GM21717 (cell line): Measurements from ENCODE around the gene HIPK2.

Source experiments
- ATAC-seq: cut with Tn5 transposase; IDR thresholded peaks from one replicate; pipeline ENCODE4 v1.9.1; 2021; ENCODE audit warnings: mild to moderate bottlenecking, moderate library complexity; ENCODE audit not compliant: unreplicated experiment

The HIPK2 gene

GRCh38 chr7:139777948-139778841 lies at the start of gene HIPK2:
HIPK2 (minus strand) TSS chr7:139777998; CDS start chr7:139777623, 375 bp downstream.
- ATAC-seq: peak; percentile 50

GRCh38 chr7:139827042-139827441 lies 49.2 kb upstream of the HIPK2 start:
- no peak for ATAC-seq

GRCh38 chr7:139825666-139826290 lies 48.0 kb upstream of the HIPK2 start:
- no peak for ATAC-seq

DNA sequence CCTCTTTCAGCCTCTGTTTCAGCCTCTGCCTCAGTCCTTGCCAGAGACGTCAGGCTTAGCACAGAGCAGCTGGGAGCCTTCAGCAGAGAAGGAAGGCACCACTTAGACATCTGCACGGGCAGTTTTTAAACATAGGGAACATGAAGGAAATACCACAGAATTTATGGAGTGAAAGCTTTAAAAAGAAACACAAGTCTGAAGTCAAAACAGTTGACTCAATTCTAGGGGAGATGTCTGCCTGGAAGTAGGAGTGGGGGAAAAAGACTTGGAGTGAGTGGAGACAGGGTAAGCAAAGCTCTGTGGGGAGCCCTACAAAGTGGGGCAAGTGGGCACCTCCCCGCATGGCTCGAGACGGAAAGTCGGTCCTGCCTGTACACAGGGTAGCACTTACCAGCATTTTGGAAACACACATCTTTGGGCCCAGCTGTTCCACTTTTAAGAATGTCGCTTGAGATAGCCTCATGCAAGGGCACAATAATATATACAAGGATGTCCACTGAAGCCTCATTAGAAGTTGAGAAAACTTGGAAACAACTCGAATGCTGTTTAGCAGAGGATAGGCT lies 46.2 kb upstream of the HIPK2 start:
- ATAC-seq: no peak

- no peak for ATAC-seq
Measured at GRCh38 chr7:139822855-139823254, 45.1 kb upstream of the HIPK2 start.

- no peak for ATAC-seq
Measured at GRCh38 chr7:139821349-139822105, 43.7 kb upstream of the HIPK2 start.

DNA sequence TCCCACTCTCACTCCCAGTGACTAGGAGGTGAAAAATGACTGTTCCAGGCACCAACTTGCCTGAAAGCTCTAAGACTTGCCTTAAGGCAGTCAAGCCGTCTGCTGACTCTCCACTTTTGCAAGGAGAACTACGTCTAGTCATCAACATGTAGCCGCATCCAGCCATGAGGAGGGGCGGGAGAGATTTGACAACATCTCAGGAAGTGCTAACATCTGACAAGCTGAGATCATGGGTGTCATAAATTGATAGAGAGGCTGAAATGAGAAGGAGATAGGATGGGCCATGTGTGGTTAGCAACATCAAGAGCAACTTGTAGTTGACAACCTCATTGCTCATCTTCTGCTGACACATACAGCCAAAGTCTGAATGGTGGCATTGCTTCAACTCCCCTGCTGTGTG lies 42.3 kb upstream of the HIPK2 start:
- no peak for ATAC-seq

DNA sequence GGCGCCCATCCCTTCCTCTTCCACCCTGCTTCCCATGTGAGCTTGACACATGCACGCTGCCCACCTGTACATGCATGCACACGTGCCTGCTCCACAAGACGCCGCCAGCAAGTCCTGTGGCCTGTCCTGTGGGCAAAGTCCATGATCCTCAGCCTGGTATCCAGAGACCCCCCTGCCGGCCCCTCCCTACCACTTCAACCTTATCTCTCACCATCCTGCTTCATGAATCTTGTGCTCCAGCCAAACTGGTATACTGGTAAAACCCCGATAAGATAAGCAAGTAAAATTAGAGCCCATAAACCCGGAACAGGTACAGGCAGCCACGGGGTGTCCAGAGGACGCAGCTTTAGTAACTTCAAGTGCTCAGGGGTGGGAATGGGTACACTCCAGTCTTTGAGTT lies 39.5 kb upstream of the HIPK2 start:
- no peak for ATAC-seq

GRCh38 chr7:139813689-139814088 lies 35.9 kb upstream of the HIPK2 start:
- ATAC-seq: no peak

- no peak for ATAC-seq
Measured at GRCh38 chr7:139813151-139813550, 35.4 kb upstream of the HIPK2 start.

DNA sequence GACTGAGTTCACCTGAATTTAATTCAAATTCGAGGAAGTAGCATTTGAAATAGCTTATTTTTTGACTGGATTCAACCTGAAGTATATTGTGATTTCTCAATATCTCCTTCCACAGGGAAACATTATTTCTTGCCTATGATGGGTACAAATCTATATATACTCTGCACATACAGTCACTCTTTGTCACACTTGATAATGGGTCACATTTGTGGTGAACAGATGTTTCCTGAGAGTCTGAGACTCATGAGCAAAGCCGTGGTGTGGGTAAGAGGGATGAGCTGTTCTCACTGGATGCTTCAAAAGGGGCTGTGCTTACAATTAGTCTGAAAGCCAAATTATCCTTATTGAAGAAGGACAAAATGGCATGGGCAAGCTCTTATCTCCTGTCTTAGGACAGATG lies 33.3 kb upstream of the HIPK2 start:
- no peak for ATAC-seq

GRCh38 chr7:139808846-139809442 lies 31.1 kb upstream of the HIPK2 start:
- no peak for ATAC-seq

- no peak for ATAC-seq
Measured at GRCh38 chr7:139808427-139808826, 30.6 kb upstream of the HIPK2 start.

DNA sequence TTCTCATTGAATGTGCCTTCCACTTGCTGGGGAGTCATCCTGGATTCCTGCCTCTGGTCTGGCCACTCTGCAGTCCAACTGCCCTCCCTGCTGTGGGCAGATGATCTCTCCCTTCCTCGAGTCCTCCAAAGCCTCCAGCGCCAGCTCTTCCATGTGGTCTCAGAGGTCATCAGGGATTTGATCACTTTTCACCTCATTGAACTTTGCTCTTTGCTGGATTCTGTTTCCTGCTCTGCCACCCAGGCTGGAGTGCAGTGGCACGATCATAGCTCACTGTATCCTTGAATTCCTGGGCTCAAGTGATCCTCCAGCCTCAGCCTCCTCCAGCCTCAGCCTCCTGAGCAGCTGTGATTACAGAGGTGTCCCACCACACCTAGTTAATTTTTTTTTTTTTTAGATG lies 29.2 kb upstream of the HIPK2 start:
- ATAC-seq: no peak

DNA sequence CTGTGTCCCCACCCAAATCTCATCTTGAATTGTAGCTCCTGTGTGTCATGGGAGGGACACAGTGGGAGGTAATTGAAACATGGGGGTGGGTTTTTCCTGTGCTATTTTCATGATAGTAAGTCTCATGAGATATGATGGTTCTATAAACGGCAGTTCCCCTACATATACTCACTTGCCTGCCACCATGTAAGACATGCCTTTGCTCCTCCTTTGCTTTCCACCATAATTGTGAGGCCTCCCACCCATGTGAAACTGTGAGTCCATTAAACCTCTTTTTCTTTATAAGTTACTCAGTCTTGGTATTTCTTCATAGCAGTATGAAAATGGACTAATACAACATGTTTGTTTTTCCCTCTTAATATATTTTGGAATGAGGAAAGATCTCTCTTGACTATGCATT lies 26.8 kb upstream of the HIPK2 start:
- ATAC-seq: no peak

GRCh38 chr7:139799586-139799985 lies 21.8 kb upstream of the HIPK2 start:
- ATAC-seq: no peak

DNA sequence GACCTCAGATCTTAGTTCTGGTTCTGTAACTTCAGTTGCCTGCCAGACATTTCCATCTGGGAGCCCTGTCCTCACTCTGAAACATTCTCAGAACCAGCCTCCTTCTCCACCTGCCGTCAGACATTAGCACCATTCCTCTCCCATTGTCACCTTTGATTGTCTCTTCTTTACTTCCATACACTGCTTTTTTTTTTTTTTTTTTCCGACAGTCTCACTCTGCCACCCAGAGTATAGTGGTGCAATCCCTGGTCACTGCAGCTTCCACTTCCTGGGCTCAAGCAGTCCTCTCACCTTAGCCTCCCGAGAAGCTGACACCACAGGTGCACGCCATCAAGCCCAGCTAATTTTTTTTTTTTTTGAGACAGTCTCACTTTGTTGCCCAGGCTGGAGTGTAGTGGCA lies 21.1 kb upstream of the HIPK2 start:
- no peak for ATAC-seq

GRCh38 chr7:139798221-139798620 lies 20.4 kb upstream of the HIPK2 start:
- no peak for ATAC-seq

DNA sequence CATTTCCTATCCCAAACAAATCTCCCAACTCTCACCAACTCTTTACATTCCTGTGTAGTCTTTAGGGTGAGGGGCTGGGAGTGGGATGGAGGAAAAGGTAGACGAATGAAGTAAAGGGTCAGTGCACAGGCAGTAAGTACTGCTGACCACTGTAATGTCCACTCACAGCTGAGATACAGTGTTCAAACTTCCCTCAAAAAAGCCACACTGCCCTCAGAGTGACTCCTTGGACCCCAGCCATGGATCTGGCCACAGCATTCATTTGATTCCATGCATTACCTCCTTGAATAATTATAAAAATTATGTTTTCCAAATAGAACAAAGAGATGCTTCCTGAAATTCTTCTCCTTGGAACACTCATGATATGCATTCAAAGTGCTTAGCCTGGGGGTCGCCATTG lies 19.8 kb upstream of the HIPK2 start:
- no peak for ATAC-seq

DNA sequence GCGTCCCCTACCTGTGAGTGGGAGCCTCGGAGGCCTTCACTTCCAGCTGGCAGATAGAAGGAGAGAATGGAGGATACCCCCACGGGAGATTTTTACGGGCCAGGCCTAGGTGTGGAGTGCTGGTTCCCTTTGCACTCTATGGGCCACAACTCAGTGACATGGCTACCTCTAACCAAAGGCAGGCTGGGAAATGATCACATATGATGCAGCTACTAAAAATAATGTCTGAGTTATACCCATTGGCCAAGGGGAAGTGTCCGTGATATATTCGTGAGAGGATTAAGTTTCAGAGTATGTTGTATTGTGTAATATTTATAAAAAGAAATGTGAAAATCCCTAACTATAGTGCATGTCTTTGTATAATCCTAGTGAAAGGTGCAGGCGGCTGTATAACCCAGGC lies 13.5 kb upstream of the HIPK2 start:
- ATAC-seq: no peak

DNA sequence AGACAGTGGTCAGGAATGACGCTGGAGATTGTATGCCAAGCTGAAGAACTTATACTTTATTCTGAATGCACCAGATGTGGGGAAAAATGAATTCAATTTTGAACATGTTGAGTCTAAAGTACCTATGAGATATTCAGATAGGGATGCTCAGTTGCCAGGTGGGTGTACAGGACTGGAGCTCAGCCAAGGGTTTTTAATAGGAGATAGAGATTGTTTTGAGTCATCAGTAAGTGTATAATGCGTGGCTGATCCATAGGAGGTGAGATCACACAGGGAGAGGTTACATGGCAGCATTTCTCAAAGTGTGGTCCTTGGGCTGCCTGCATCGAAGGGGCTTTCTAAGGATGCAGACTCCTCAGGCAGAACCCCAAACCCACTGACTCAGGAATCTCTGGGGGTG lies 6.8 kb upstream of the HIPK2 start:
- no peak for ATAC-seq
